ENCODE data around the gene UVRAG. TPM values are rescaled to one million over a fixed set of nuclear protein-coding genes. Genes with fewer than 3 reads are reported as not detected.
A peak's percentile ranks its signal among the peaks of the same experiment; 100 is the strongest.

The UVRAG gene
- total and polyA plus RNA-seq, 2 of the 4 experiments (the other 2 are of a cell fraction): 5.6 to 10.9 TPM

DNA sequence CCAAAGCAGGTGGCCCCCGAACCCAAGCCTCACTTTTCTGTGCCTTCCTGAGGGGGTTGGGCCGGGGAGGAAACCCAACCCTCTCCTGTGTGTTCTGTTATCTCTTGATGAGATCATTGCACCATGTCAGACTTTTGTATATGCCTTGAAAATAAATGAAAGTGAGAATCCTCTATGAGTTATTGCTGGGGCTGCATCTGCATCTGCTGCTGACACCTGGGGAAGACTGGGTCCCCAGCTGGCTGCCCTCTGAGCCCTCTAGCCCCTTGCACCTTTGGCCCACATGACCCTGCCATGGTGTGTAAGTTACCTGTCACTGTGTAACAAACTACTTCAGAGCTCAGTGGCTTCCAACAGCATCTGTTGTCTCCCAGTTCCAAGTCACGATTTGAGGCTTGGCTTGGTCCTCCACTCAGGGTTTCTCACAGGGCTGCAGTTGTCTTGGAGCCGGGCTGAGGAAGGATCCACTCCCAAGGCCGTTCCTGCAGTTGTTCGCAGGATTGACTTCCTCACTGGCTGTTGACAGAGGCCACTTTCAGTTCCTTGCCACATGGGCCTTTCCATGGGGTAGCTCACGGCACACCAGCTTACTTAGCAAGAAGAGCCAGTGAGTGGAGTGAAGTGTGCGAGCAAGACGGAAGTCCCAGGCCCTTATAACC lies 13.5 kb upstream of the UVRAG start:
- Histone ChIP-seq H3K4me1 (ENCODE audit: control insufficient read depth, insufficient read depth, low read length) (peaks cover 2% of the 10 kb centered on the region), H2AK5ac (ENCODE audit: low read depth, low read length) (no peak overlapping the region), H4K20me1 (ENCODE audit: insufficient read depth, low read length) (0 out of 2 replicates have a peak, but pooled peaks cover 5% of the 10 kb centered on the region), H3K23ac (ENCODE audit: low read depth, low read length) (no peak overlapping the region), H2BK5ac (ENCODE audit: low read depth, low read length, poor library complexity, severe bottlenecking) (no peak overlapping the region), H3K14ac (replicated peaks; ENCODE audit: low read depth, low read length) (no peak overlapping the region), H3K4me3 (ENCODE audit: insufficient read depth, low read depth, low read length) (no peak overlapping the region), H3K56ac (ENCODE audit: extremely low read depth, insufficient read depth, low read length) (no peak overlapping the region), H2BK120ac (ENCODE audit: low read depth, low read length) (no peak overlapping the region), H3K27ac (ENCODE audit: insufficient read depth, low read length) (no peak overlapping the region), H3K9ac (ENCODE audit: low read depth, low read length) (no peak overlapping the region), H2BK15ac (ENCODE audit: low read depth, low read length) (no peak overlapping the region), H3K9me3 (ENCODE audit: control insufficient read depth, insufficient read depth, low read length) (no peaks in the 10 kb centered on the region), H2AK9ac (replicated peaks; ENCODE audit: low read depth, low read length, poor library complexity) (peak overlapping the region; percentile 73), H2BK20ac (ENCODE audit: low read depth, low read length) (no peak overlapping the region), H2AFZ (replicated peaks; ENCODE audit: low read length, poor library complexity) (no peak overlapping the region), H4K5ac (ENCODE audit: low read depth, low read length) (no peak overlapping the region), H4K8ac (ENCODE audit: low read depth in 2 of 2, low read length in 2 of 2) (no peak overlapping the region), H3K79me1 (ENCODE audit: low read depth in 1 of 2, low read length in 2 of 2) (no peaks in the 10 kb centered on the region), H3K36me3 (ENCODE audit: control insufficient read depth, insufficient read depth, low read length) (no peaks in the 10 kb centered on the region), H4K91ac (ENCODE audit: insufficient read depth, low read depth, low read length) (no peak overlapping the region), H3K4me2 (ENCODE audit: low read depth, low read length) (no peak overlapping the region), H3K18ac (ENCODE audit: low read depth, low read length) (no peak overlapping the region), H3K27me3 (ENCODE audit: control insufficient read depth, insufficient read depth, low read length) (no peaks in the 10 kb centered on the region), H3K9me1 (ENCODE audit: insufficient read depth, low read length) (0 out of 2 replicates have a peak, but pooled peaks cover 3% of the 10 kb centered on the region), H3K4ac (ENCODE audit: low read depth, low read length) (no peak overlapping the region)
- in situ Hi-C loops (cut with MboI; ENCODE audit: low sequenced_read_pairs): loop anchor here (10.0 kb wide), 1 partner anchor 513 kb away; no protein-coding TSS in a partner anchor
- BruUV-seq (replicated peaks): no TSS peak
- ChIA-PET POLR2A (ENCODE audit: unreplicated experiment) (no interaction called here), CTCF (no interaction called here)
- intact Hi-C loops (cut with micrococcal nuclease): loop anchor here (2.0 to 5.0 kb wide), 2 partner anchors 351 to 517 kb away; no protein-coding TSS in a partner anchor
- TF ChIP-seq BHLHE40 (IDR thresholded peaks at IDR 0.05; ENCODE audit: low read depth, low read length) (no peak), RCOR1 (IDR thresholded peaks at IDR 0.05; ENCODE audit: insufficient replicate concordance, low read length) (no peak), MAZ (IDR thresholded peaks at IDR 0.05; ENCODE audit: borderline replicate concordance, low read depth, low read length) (no peak)
- TF ChIP-seq, protein P1, sequence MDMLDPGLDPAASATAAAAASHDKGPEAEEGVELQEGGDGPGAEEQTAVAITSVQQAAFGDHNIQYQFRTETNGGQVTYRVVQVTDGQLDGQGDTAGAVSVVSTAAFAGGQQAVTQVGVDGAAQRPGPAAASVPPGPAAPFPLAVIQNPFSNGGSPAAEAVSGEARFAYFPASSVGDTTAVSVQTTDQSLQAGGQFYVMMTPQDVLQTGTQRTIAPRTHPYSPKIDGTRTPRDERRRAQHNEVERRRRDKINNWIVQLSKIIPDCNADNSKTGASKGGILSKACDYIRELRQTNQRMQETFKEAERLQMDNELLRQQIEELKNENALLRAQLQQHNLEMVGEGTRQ (IDR thresholded peaks at IDR 0.05; ENCODE audit: low read depth, low read length): no peak
- TF ChIP-seq, protein P2, sequence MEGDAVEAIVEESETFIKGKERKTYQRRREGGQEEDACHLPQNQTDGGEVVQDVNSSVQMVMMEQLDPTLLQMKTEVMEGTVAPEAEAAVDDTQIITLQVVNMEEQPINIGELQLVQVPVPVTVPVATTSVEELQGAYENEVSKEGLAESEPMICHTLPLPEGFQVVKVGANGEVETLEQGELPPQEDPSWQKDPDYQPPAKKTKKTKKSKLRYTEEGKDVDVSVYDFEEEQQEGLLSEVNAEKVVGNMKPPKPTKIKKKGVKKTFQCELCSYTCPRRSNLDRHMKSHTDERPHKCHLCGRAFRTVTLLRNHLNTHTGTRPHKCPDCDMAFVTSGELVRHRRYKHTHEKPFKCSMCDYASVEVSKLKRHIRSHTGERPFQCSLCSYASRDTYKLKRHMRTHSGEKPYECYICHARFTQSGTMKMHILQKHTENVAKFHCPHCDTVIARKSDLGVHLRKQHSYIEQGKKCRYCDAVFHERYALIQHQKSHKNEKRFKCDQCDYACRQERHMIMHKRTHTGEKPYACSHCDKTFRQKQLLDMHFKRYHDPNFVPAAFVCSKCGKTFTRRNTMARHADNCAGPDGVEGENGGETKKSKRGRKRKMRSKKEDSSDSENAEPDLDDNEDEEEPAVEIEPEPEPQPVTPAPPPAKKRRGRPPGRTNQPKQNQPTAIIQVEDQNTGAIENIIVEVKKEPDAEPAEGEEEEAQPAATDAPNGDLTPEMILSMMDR (conservative IDR thresholded peaks at IDR 0.05; ENCODE audit: low read depth, low read length): no peak
- TF ChIP-seq, protein P3, sequence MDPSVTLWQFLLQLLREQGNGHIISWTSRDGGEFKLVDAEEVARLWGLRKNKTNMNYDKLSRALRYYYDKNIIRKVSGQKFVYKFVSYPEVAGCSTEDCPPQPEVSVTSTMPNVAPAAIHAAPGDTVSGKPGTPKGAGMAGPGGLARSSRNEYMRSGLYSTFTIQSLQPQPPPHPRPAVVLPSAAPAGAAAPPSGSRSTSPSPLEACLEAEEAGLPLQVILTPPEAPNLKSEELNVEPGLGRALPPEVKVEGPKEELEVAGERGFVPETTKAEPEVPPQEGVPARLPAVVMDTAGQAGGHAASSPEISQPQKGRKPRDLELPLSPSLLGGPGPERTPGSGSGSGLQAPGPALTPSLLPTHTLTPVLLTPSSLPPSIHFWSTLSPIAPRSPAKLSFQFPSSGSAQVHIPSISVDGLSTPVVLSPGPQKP (IDR thresholded peaks at IDR 0.05; ENCODE audit: borderline replicate concordance, low read depth, low read length): no peak
- no peak for ATAC-seq (ENCODE audit: low read depth)
- dilution Hi-C loops (cut with HindIII; ENCODE audit: low sequenced_read_pairs, unreplicated experiment): no loop called here
- WGBS, 2 experiments (ENCODE audit: extremely low coverage in 2 of 2, insufficient read length in 1 of 2): 69% methylated on average over 2 of the region's 9 CpGs; no CpG with 5 or more reads in 1 of the 2 experiments
- no peak for DNase-seq

All from IMR-90 (cell line).